Medulla oblongata (tissue), 1 donor: ENCODE measurements around the gene PRF1.

Experiments
- DNase-seq: peaks from one replicate; pipeline ENCODE4 v3.0.0-alpha.2; 2015; ENCODE audit errors: extremely low spot score

Gene PRF1

GRCh38 chr10:70560511-70560941, 42.0 kb downstream of the PRF1 start:
- no peak for DNase-seq

- DNase-seq, result no peak
Observed at GRCh38 chr10:70559861-70560260, 42.7 kb downstream of the PRF1 start.

GRCh38 chr10:70558871-70559810, 43.4 kb downstream of the PRF1 start:
- peak; percentile 31 for DNase-seq

GRCh38 chr10:70558295-70558694, 44.2 kb downstream of the PRF1 start:
- DNase-seq, result no peak

GRCh38 chr10:70557876-70558275, 44.7 kb downstream of the PRF1 start:
- DNase-seq, result no peak

- DNase-seq, result no peak
Observed at GRCh38 chr10:70557086-70557845, 45.3 kb downstream of the PRF1 start.

GRCh38 chr10:70555371-70555770, 47.2 kb downstream of the PRF1 start:
- no peak for DNase-seq

- no peak for DNase-seq
Observed at GRCh38 chr10:70552586-70552985, 50.0 kb downstream of the PRF1 start.

- no peak for DNase-seq
Observed at GRCh38 chr10:70551971-70552422, 50.5 kb downstream of the PRF1 start.

GRCh38 chr10:70551466-70551865, 51.1 kb downstream of the PRF1 start:
- no peak for DNase-seq

- DNase-seq, result no peak
Observed at GRCh38 chr10:70550459-70550858, 52.1 kb downstream of the PRF1 start.

- peak; percentile 74 for DNase-seq
Observed at GRCh38 chr10:70549962-70550458, 52.5 kb downstream of the PRF1 start.

GRCh38 chr10:70549351-70549961, 53.1 kb downstream of the PRF1 start:
- no peak for DNase-seq
